SK-N-SH treated with all-trans-retinoic acid at 6 μM for 48 hours (cell line): ENCODE measurements around the gene PMPCA.

Experiments used
- ATAC-seq: fragments of 200-7000 bp; cut with Tn5 transposase; 3 replicates; pipeline ENCODE4 v1.9.1; 2020; ENCODE audit warnings: mild to moderate bottlenecking, moderate library complexity
- ARNTL ChIP-seq: fragments of 450-650 bp; formaldehyde crosslinking; IDR thresholded peaks from 2 replicates; pipeline ENCODE4 v1.5.0; 2020; ENCODE audit warnings: low read depth, mild to moderate bottlenecking, moderate library complexity, borderline replicate concordance
- BACH2 ChIP-seq: fragments of 250-450 bp; sonication (Bioruptor Pico); IDR thresholded peaks from 2 replicates; pipeline ENCODE4 v1.9.0; 2021; ENCODE audit warnings: mild to moderate bottlenecking, borderline replicate concordance
- CSRNP3 ChIP-seq: fragments of 250-450 bp; sonication (Bioruptor Pico); IDR thresholded peaks from 2 replicates; pipeline ENCODE4 v1.5.1; 2021; ENCODE audit warnings: mild to moderate bottlenecking, moderate library complexity
- TCF4 ChIP-seq: fragments of 250-450 bp; sonication (Bioruptor Pico); IDR thresholded peaks from 2 replicates; pipeline ENCODE4 v1.8.0; 2021; ENCODE audit warnings: mild to moderate bottlenecking, moderate library complexity, borderline replicate concordance
- TOX ChIP-seq: fragments of 250-450 bp; sonication (Bioruptor Pico); IDR thresholded peaks from 2 replicates; pipeline ENCODE4 v1.8.0; 2021; ENCODE audit warnings: mild to moderate bottlenecking, moderate library complexity, borderline replicate concordance
- ZC3H10 ChIP-seq: fragments of 250-450 bp; sonication (Bioruptor Pico); IDR thresholded peaks from 2 replicates; pipeline ENCODE4 v1.5.1; 2021; ENCODE audit warnings: mild to moderate bottlenecking, moderate library complexity
- ZFP3 ChIP-seq: fragments of 250-450 bp; sonication (Bioruptor Pico); IDR thresholded peaks from 2 replicates; pipeline ENCODE4 v1.5.0; 2020; ENCODE audit warnings: mild to moderate bottlenecking, moderate library complexity
- ZFP30 ChIP-seq: fragments of 450-650 bp; formaldehyde crosslinking; IDR thresholded peaks from 2 replicates; pipeline ENCODE4 v1.5.0; 2022; ENCODE audit warnings: mild to moderate bottlenecking, moderate library complexity
- ZNF565 ChIP-seq: fragments of 450-650 bp; formaldehyde crosslinking; conservative IDR thresholded peaks from 2 replicates; pipeline ENCODE4 v1.5.0; 2020; ENCODE audit warnings: low read depth, mild to moderate bottlenecking, moderate library complexity
- ZNF8 ChIP-seq: fragments of 450-650 bp; formaldehyde crosslinking; IDR thresholded peaks from 2 replicates; pipeline ENCODE4 v1.5.0; 2020; ENCODE audit warnings: mild to moderate bottlenecking, moderate library complexity
- TF ChIP-seq, protein P1 (sequence below): fragments of 250-450 bp; sonication (Bioruptor Pico); IDR thresholded peaks from 2 replicates; pipeline ENCODE4 v1.8.0; 2021; ENCODE audit warnings: low read depth, mild to moderate bottlenecking, moderate library complexity, borderline replicate concordance

The PMPCA gene

DNA sequence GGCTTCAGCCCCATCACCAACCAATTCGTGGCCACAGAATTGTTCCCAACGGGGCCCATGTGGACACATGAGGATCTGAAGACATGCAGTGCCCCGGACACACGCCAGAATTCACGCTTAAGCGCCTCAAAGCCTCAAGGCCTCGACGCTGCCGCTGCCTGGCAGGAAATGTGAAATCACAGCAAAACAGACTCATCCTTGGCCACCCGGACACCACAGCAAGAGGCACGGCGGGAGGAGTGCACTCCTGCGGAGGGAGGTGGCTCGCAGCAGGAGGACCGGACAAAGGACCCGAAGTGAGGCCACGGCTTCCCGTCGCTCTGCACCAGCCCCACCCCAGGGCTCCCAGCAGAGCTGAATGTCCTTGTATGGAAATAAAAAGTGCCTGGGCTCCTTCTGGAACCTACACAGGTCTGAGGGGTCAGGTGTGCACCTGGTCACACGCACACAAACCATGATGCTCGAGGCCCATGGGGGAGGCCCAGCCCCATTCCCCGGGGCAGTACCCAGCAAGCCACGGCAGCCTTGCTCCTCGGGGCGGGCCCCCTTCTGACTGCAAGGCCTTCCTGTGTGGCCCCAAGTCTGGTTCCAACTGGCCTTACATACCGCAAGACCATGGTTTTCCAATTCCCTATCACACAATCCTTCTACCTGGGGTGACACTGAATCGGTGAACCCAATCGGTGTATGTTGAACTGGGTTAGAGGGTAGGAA is 62.3 kb downstream of the PMPCA start (continued):
- TF ChIP-seq CSRNP3 (CRISPR knock-in tag): no peak
- no peak for TF ChIP-seq ZC3H10 (CRISPR knock-in tag)
- no peak for TF ChIP-seq TOX
- TF ChIP-seq, protein P1, sequence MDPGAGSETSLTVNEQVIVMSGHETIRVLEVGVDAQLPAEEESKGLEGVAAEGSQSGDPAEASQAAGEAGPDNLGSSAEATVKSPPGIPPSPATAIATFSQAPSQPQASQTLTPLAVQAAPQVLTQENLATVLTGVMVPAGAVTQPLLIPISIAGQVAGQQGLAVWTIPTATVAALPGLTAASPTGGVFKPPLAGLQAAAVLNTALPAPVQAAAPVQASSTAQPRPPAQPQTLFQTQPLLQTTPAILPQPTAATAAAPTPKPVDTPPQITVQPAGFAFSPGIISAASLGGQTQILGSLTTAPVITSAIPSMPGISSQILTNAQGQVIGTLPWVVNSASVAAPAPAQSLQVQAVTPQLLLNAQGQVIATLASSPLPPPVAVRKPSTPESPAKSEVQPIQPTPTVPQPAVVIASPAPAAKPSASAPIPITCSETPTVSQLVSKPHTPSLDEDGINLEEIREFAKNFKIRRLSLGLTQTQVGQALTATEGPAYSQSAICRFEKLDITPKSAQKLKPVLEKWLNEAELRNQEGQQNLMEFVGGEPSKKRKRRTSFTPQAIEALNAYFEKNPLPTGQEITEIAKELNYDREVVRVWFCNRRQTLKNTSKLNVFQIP (CRISPR knock-in tag): no peak
- TF ChIP-seq ZFP30 (CRISPR knock-in tag): no peak
- TF ChIP-seq ZFP3 (CRISPR knock-in tag): no peak
- no peak for TF ChIP-seq BACH2 (CRISPR knock-in tag)
- no peak for TF ChIP-seq ARNTL (CRISPR knock-in tag)

- TF ChIP-seq TCF4 (CRISPR knock-in tag) (no peak), ZNF565 (CRISPR knock-in tag) (no peak), ZNF8 (CRISPR knock-in tag) (no peak), BACH2 (CRISPR knock-in tag) (no peak)
- TF ChIP-seq, all 23 proteins: peak for 0
- no peak for ATAC-seq
These were observed 62.9 kb downstream of the PMPCA start for GRCh38 chr9:136473354-136473721.
